Bronchial epithelial cell (primary cell): ENCODE measurements around the gene FLT3LG. TPM values are rescaled to one million over a fixed set of nuclear protein-coding genes. Genes with fewer than 3 reads are reported as not detected.

Source experiments
- DNase-seq: peaks from one replicate; pipeline ENCODE4 v3.0.0-alpha.2; 2010; ENCODE audit warnings: low read depth
- FAIRE-seq: peaks from 2 replicates; lab custom pipeline; 2011; peaks lifted over from hg19 to GRCh38; lab: Jason Lieb, UNC
- H3K27me3 ChIP-seq: 2 replicates; pipeline ENCODE4 v1.5.1; 2011; ENCODE audit warnings: low read length; ENCODE audit not compliant: control insufficient read depth, insufficient read depth
- H3K36me3 ChIP-seq: 2 replicates; pipeline ENCODE4 v1.5.1; 2011; ENCODE audit warnings: low read length; ENCODE audit not compliant: control insufficient read depth, insufficient read depth
- H3K4me3 ChIP-seq: 2 replicates; pipeline ENCODE4 v1.5.1; 2011; ENCODE audit warnings: mild to moderate bottlenecking, low read depth, low read length, control low read depth
- CTCF ChIP-seq: IDR thresholded peaks from 2 replicates; pipeline ENCODE4 v1.5.1; 2011; ENCODE audit warnings: mild to moderate bottlenecking, moderate library complexity, low read length, control low read depth, inconsistent platforms; ENCODE audit not compliant: insufficient read depth, severe bottlenecking
- total RNA-seq: library from RNA; depleted of rRNA; stranded (reverse); fragments of >200 nt; gene quantifications from 2 replicates; pipeline ENCODE4 v1.2.1, GENCODE V29; 2014

The FLT3LG gene
- total RNA-seq, 1 donor from 2014 or later: not detected

- H3K36me3 ChIP-seq: no peaks in the 10 kb centered on the region
- DNase-seq (no peak), FAIRE-seq (no peak)
- TF ChIP-seq CTCF: no peak
- H3K27me3 ChIP-seq: peaks cover 43% of the 10 kb centered on the region
- no peak overlapping the region for H3K4me3 ChIP-seq
These were observed 45.2 kb upstream of the FLT3LG start for GRCh38 chr19:49428547-49429451.

- H3K27me3 ChIP-seq: peaks cover 42% of the 10 kb centered on the region
- H3K4me3 ChIP-seq: no peak overlapping the region
- DNase-seq: no peak
- no peak for FAIRE-seq
- no peak for TF ChIP-seq CTCF
- H3K36me3 ChIP-seq: no peaks in the 10 kb centered on the region
These were observed 43.8 kb upstream of the FLT3LG start for GRCh38 chr19:49430172-49430677.

- Histone ChIP-seq H3K27me3 (peaks cover 38% of the 10 kb centered on the region), H3K36me3 (no peaks in the 10 kb centered on the region), H3K4me3 (no peak overlapping the region)
- DNase-seq: no peak
- no peak for FAIRE-seq
- peak; percentile 27 for TF ChIP-seq CTCF
These were observed 43.2 kb upstream of the FLT3LG start for GRCh38 chr19:49430678-49431329.

- DNase-seq (no peak), FAIRE-seq (no peak)
- H3K36me3 ChIP-seq: no peaks in the 10 kb centered on the region
- H3K27me3 ChIP-seq: peaks cover 37% of the 10 kb centered on the region
- TF ChIP-seq CTCF: no peak
- H3K4me3 ChIP-seq: no peak overlapping the region
These were observed 42.7 kb upstream of the FLT3LG start for GRCh38 chr19:49431330-49431749.

- TF ChIP-seq CTCF: no peak
- FAIRE-seq: no peak
These were observed 41.6 kb upstream of the FLT3LG start for GRCh38 chr19:49432141-49433073.

More at GRCh38 chr19:49432141-49433073, 41.6 kb upstream of the FLT3LG start:
- no peaks in the 10 kb centered on the region for H3K36me3 ChIP-seq
- no peak for DNase-seq
- H3K27me3 ChIP-seq: peaks cover 41% of the 10 kb centered on the region
- no peak overlapping the region for H3K4me3 ChIP-seq
